Subcutaneous adipose tissue (tissue), 4 donors: ENCODE data around the gene PLVAP. TPM values are rescaled to one million over a fixed set of nuclear protein-coding genes. Genes with fewer than 3 reads are reported as not detected.

ENCODE experiments used
- CTCF ChIP-seq: fragments of 450-650 bp; IDR thresholded peaks from one replicate; pipeline ENCODE4 v1.5.1; 2016; ENCODE audit warnings: low read depth, mild to moderate bottlenecking, control low read depth, antibody characterized with exemption, moderate library complexity
- total RNA-seq, 4 donors: library from RNA; depleted of rRNA; stranded (reverse); fragments of >200 nt; gene quantifications; one replicate each; pipeline ENCODE4 v1.1.0, GENCODE V29; 2016

Gene PLVAP
- total RNA-seq, 4 donors from 2014 or later, result 22.6 to 220 (median 82.6) TPM

- no peak for TF ChIP-seq CTCF
Measured at GRCh38 chr19:17311455-17312188, 65.5 kb downstream of the PLVAP start.

- no peak for TF ChIP-seq CTCF
Measured at GRCh38 chr19:17309965-17310461, 67.1 kb downstream of the PLVAP start.

- TF ChIP-seq CTCF, result no peak
Measured at GRCh38 chr19:17309198-17309964, 67.8 kb downstream of the PLVAP start, which contains the start of gene DDA1. Gene DDA1 (plus strand): TSS chr19:17309563. CDS start chr19:17309655, 92 bp downstream.

GRCh38 chr19:17307876-17308377, 69.2 kb downstream of the PLVAP start:
- TF ChIP-seq CTCF, result no peak

- TF ChIP-seq CTCF, result no peak
Measured at GRCh38 chr19:17306285-17306714, 70.8 kb downstream of the PLVAP start.

- no peak for TF ChIP-seq CTCF
Measured at GRCh38 chr19:17305517-17306284, 71.4 kb downstream of the PLVAP start, which contains the start of gene MRPL34. Gene MRPL34 (plus strand): TSS chr19:17305872. CDS start chr19:17305893, 21 bp downstream.

GRCh38 chr19:17305216-17305516, 72.0 kb downstream of the PLVAP start:
- no peak for TF ChIP-seq CTCF
